WI38 (cell line): ENCODE data around the gene SHKBP1.

Experiments used
- H3K4me3 ChIP-seq: 2 replicates; pipeline ENCODE4 v1.5.1; 2011; ENCODE audit warnings: low read depth, mild to moderate bottlenecking, control low read depth, low read length
- TF ChIP-seq, protein P1 (sequence below): IDR thresholded peaks from 2 replicates; pipeline ENCODE4 v1.5.1; 2012; ENCODE audit warnings: low read depth, mild to moderate bottlenecking, control low read depth, low read length

The SHKBP1 gene

DNA sequence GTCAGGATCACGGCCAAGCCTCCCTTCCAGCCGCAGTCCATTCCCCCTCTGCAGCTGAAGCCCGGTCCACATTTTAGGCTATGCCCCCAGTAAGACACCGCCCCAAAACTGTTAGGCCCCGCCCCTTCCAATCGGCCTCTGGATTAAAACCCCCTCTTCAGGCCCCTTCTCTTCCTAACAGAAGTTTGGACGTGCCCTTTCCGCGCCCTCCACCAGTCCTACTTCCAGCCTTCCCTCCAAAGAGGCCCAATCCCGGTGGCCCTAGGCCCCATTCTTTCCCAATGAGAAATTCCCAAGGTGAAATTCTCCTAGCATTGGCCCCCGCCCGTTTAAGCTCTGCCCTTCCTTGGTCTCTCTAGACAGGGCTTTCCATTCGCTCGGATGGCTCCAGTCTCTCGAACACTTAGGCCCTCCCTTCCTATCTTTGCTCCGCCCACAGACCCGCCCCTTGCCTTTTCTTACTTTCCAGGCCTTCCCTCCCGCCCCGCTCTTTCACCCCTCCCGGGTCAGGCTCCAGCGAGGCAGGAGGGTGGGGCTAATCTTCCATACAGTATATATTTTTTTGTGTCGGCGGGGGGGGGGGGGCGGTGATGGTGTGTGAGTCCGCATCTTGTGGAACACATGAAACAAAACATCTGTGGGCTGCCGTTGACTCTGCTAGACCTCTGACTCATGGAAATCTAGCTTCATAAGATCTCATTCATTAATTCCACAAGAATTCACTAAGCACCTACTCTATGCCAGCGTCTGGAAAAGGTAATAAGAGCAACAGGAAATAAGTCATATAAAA lies 38.1 kb downstream of the SHKBP1 start:
- H3K4me3 ChIP-seq, result peak overlapping the region; percentile 82
- TF ChIP-seq, protein P1, sequence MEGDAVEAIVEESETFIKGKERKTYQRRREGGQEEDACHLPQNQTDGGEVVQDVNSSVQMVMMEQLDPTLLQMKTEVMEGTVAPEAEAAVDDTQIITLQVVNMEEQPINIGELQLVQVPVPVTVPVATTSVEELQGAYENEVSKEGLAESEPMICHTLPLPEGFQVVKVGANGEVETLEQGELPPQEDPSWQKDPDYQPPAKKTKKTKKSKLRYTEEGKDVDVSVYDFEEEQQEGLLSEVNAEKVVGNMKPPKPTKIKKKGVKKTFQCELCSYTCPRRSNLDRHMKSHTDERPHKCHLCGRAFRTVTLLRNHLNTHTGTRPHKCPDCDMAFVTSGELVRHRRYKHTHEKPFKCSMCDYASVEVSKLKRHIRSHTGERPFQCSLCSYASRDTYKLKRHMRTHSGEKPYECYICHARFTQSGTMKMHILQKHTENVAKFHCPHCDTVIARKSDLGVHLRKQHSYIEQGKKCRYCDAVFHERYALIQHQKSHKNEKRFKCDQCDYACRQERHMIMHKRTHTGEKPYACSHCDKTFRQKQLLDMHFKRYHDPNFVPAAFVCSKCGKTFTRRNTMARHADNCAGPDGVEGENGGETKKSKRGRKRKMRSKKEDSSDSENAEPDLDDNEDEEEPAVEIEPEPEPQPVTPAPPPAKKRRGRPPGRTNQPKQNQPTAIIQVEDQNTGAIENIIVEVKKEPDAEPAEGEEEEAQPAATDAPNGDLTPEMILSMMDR, result no peak

DNA sequence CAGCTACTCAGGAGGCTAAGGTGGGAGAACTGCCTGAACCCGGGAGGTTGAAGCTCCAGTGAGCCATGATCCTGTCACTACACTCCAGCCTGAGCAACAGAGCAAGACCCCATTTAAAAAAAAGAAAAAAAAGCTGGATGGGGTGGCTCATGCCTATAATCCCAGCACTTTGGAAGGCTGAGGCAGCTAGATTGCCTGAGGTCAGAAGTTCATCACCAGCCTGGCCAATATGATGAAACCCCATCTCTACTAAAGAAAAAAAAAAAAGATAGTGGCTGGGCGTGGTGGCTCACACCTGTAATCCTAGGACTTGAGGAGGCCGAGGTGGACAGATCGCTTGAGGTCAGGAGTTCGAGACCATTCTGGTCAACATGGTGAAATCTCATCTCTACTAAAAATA lies 39.5 kb downstream of the SHKBP1 start:
- no peak overlapping the region for H3K4me3 ChIP-seq

DNA sequence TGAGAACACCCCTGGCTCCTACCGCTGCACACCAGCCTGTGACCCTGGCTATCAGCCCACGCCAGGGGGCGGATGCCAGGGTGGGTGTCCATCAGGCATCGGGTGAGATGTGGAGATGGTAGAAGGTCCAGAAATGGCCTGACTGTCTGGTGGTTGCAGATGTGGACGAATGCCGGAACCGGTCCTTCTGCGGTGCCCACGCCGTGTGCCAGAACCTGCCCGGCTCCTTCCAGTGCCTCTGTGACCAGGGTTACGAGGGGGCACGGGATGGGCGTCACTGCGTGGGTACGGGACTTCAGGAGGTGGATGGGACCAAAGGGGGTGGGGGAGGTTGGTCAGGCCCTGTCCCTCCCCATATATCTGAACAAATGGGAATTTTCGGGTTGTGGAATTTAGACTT lies 40.3 kb downstream of the SHKBP1 start:
- TF ChIP-seq, protein P1, result no peak
- H3K4me3 ChIP-seq, result no peak overlapping the region

More for the DNA sequence above, 39.5 kb downstream of the SHKBP1 start:
- TF ChIP-seq, protein P1, result no peak

DNA sequence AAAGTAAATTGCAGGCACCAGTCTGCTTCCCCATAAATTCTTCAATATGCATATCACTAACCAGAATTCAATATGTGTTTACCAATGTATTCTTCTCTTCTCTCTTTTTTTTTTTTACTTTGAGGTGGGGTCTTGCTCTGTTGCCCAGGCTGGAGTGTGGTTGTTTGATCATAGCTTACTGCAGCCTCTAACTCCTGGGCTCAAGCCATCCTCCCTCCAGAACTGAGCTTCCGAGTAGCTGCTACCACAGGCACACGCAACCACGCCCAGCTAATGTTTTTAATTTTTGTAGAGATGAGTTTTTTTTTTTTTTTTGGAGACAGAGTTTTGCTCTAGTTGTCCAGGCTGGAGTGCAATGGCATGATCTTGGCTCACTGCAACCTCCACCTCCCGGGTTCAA lies 41.3 kb downstream of the SHKBP1 start:
- H3K4me3 ChIP-seq, result no peak overlapping the region
- TF ChIP-seq, protein P1, result no peak

DNA sequence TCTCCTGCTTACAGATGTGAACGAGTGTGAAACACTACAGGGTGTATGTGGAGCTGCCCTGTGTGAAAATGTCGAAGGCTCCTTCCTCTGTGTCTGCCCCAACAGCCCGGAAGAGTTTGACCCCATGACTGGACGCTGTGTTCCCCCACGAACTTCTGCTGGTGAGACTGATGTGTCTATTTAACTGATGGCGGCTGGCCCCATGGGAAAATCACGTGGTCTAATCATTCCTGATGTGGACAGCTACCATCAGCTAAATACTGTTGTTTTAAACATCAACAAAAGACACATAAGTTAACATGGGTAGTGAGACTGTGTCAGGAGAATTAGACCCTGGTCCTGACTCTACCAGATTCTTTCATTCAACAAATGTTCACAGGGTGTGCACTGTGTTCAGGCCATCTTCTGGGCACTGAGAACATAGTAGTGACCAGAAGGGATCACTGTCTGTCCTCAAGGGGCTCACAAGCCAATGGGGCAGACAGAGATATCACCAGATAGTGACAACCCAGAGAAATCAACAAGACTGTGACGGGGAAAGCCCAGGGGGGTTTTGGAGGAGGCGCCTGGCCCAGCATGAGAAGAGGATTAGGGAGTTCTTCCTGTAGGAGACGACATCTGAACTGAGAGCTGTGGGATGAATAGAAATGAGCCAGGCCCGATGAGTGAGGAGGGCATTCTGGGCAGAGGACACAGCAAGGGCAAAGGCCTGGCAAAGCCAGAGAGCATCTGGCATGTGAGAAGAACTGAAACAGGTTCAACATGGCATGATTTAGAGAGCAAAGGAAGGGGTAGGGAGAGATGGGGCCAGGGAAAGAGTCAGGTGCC lies 42.9 kb downstream of the SHKBP1 start:
- TF ChIP-seq, protein P1, result no peak
- H3K4me3 ChIP-seq, result no peak overlapping the region

DNA sequence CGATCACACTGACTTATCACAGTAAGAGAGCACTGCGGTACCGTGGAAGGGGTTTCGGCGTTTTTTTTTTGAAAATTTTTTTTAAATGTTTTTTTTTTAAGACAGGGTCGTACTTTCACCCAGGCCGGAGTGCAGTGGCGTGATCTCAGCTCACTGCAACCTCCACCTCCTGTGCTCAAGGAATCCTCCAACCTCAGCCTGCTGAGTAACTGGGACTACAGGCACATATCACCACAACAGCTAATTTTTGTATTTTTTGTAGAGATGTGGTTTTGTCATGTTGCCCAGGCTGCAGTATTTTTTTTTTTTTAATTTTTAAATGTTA lies 43.5 kb downstream of the SHKBP1 start:
- TF ChIP-seq, protein P1, result no peak
- H3K4me3 ChIP-seq, result no peak overlapping the region

DNA sequence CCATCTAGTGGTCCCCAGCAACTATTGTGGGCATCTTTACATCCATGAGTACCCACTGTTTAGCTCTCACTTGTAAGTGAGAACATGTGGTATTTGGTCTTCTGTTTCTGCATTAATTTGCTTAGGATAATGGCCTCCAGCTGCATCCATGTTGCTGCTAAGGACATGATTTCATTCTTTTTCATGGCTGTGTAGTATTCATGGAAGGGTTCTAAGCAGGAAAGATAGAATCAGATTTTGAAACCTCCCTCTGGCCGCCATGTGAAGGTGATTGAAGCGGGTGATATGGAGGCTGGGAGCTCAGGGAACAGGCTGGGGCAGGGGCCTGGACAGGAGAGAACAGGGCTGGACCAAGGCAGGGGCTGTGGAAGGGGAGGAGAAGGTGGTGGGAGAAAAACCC lies 44.6 kb downstream of the SHKBP1 start:
- no peak overlapping the region for H3K4me3 ChIP-seq
- TF ChIP-seq, protein P1, result no peak
